ENCODE measurements around the gene INSIG2.

INSIG2 gene

DNA sequence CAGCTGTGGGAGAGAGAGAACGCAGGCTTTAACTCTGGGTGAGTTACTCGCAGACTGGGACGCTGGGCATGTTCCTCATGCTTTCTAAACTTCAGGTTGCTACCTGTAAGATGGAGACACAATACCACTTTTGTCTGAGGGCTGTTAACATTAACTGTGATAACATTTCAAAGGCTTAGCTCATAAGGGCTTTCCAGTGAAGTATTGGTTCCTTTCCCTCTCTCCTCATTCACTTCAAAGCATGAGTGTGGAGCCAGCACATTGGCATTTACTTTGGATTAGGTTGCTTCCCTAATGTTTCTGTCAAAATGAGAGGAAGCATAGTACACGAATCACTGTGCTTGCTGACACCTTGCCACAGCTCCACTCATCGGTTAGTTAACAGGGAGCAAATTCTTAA lies 30.2 kb downstream of the INSIG2 start:
- H3K4me1 ChIP-seq (ENCODE audit: insufficient read depth, low read length, severe bottlenecking), result no peaks in the 10 kb centered on the region

DNA sequence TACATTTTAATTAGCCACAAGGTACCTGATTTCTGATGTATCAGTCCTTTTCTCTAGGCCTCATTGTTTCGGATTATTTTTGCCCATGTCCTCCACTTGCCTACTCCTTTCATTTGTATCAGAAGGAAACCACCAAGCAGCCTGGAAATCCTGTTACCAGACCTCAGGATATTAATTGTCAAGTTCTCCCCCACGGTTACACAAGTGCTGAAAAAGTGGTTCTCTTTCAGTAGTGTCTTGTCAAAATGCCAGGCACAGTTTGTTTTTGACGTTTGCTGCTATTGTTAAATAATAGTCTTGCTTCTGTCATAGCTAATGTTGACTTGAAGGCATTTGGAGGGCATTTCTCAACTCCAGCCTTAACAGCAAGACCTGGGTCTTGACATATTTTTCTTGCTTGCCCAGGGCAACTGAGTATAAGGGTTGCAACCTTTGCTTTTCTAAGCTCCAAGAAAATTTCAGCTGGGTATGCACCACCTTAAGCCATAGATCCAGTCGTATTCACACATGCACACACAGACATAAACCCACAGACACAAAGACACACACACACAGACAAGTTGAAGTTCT lies 31.0 kb downstream of the INSIG2 start:
- Histone ChIP-seq H4K20me1 (ENCODE audit: insufficient read depth, low read length) (no peaks in the 10 kb centered on the region), H3K4me3 (ENCODE audit: low read depth, low read length, poor library complexity, severe bottlenecking) (no peak overlapping the region), H3K27me3 (ENCODE audit: insufficient read depth, low read length) (no peaks in the 10 kb centered on the region), H3K36me3 (ENCODE audit: insufficient read depth, low read length) (no peaks in the 10 kb centered on the region), H3K9me2 (ENCODE audit: low read depth, low read length) (no peaks in the 10 kb centered on the region), H3K4me1 (ENCODE audit: insufficient read depth, low read length, severe bottlenecking) (no peaks in the 10 kb centered on the region), H2AFZ (ENCODE audit: low read length) (no peak overlapping the region), H3K4me2 (ENCODE audit: low read length) (no peak overlapping the region), H3F3A (ENCODE audit: insufficient read depth, low read length) (no peaks in the 10 kb centered on the region), H3K79me2 (ENCODE audit: insufficient read depth, low read length) (no peaks in the 10 kb centered on the region), H3K27ac (ENCODE audit: low read depth, low read length, poor library complexity, severe bottlenecking) (no peak overlapping the region), H3K9me3 (ENCODE audit: low read length) (no peaks in the 10 kb centered on the region), H3K9ac (ENCODE audit: low read length) (no peak overlapping the region)
- TF ChIP-seq EZH2 (IDR thresholded peaks at IDR 0.05; ENCODE audit: borderline replicate concordance, low read length), result no peak
- TF ChIP-seq CTCF (IDR thresholded peaks at IDR 0.05; ENCODE audit: low read length), result no peak

More for the DNA sequence above, 30.2 kb downstream of the INSIG2 start:
- no peaks in the 10 kb centered on the region for H3K27me3 ChIP-seq (ENCODE audit: insufficient read depth, low read length)
- H3K4me2 ChIP-seq (ENCODE audit: low read length), result no peak overlapping the region
- H3K9ac ChIP-seq (ENCODE audit: low read length), result no peak overlapping the region
- H3K79me2 ChIP-seq (ENCODE audit: insufficient read depth, low read length), result no peaks in the 10 kb centered on the region
- no peak overlapping the region for H3K27ac ChIP-seq (ENCODE audit: low read depth, low read length, poor library complexity, severe bottlenecking)
- H3K9me2 ChIP-seq (ENCODE audit: low read depth, low read length), result no peaks in the 10 kb centered on the region
- H4K20me1 ChIP-seq (ENCODE audit: insufficient read depth, low read length), result no peaks in the 10 kb centered on the region
- TF ChIP-seq CTCF (IDR thresholded peaks at IDR 0.05; ENCODE audit: low read length), result no peak
- no peak for TF ChIP-seq EZH2 (IDR thresholded peaks at IDR 0.05; ENCODE audit: borderline replicate concordance, low read length)
- no peak overlapping the region for H3K4me3 ChIP-seq (ENCODE audit: low read depth, low read length, poor library complexity, severe bottlenecking)
- H3K36me3 ChIP-seq (ENCODE audit: insufficient read depth, low read length), result no peaks in the 10 kb centered on the region
- H3F3A ChIP-seq (ENCODE audit: insufficient read depth, low read length), result no peaks in the 10 kb centered on the region
- H3K9me3 ChIP-seq (ENCODE audit: low read length), result no peaks in the 10 kb centered on the region
- no peak overlapping the region for H2AFZ ChIP-seq (ENCODE audit: low read length)

DNA sequence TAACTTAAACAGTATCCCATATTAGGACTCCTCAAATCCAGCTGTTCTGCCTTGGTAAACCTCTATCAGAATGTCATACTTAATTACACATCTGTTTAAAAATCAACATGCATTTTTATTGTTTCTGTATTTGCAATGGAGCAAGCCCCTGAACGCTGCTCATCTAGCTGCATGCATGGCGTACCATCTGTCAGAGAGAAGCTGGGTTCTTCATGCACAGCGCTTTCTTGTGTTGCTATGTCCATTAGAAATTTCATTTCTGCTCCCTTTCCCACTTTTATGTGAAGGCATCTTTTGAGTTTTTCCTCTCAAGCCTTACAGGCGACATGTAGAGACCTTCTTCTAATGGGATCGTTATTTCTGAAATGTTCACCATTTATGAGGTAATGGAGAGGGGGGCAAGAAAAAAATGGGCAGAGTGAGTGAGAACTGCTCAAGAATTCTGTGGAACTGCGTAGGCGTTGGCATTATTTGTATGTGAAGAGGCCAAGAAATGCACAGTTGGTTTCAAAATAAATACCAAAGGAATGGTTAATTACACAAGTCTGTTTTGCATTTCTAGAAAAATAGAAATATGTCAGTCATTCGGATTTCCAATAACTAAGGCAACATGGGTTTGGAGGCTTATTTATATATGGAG lies 31.6 kb downstream of the INSIG2 start:
- TF ChIP-seq CTCF (IDR thresholded peaks at IDR 0.05; ENCODE audit: low read length), result no peak
- no peak for TF ChIP-seq EZH2 (IDR thresholded peaks at IDR 0.05; ENCODE audit: borderline replicate concordance, low read length)
- Histone ChIP-seq H3K9ac (ENCODE audit: low read length) (no peak overlapping the region), H3K79me2 (ENCODE audit: insufficient read depth, low read length) (no peaks in the 10 kb centered on the region), H3K36me3 (ENCODE audit: insufficient read depth, low read length) (no peaks in the 10 kb centered on the region), H3K27me3 (ENCODE audit: insufficient read depth, low read length) (no peaks in the 10 kb centered on the region), H2AFZ (ENCODE audit: low read length) (no peak overlapping the region), H3K27ac (ENCODE audit: low read depth, low read length, poor library complexity, severe bottlenecking) (no peak overlapping the region), H3K4me2 (ENCODE audit: low read length) (no peak overlapping the region), H3K4me1 (ENCODE audit: insufficient read depth, low read length, severe bottlenecking) (no peaks in the 10 kb centered on the region), H4K20me1 (ENCODE audit: insufficient read depth, low read length) (no peaks in the 10 kb centered on the region), H3K4me3 (ENCODE audit: low read depth, low read length, poor library complexity, severe bottlenecking) (no peak overlapping the region), H3K9me2 (ENCODE audit: low read depth, low read length) (no peaks in the 10 kb centered on the region), H3F3A (ENCODE audit: insufficient read depth, low read length) (no peaks in the 10 kb centered on the region), H3K9me3 (ENCODE audit: low read length) (no peaks in the 10 kb centered on the region)
